Measurements from ENCODE around the gene SLC45A2. TPM values are rescaled to one million over a fixed set of nuclear protein-coding genes. Genes with fewer than 3 reads are reported as not detected.
"Not testable (repeated sequence)": the region's sequence is repeated elsewhere in the genome, so short reads cannot be mapped to it uniquely, and the experiment has no call there.

Gene SLC45A2
- total RNA-seq, 2 experiments from 2014 or later, result not detected

DNA sequence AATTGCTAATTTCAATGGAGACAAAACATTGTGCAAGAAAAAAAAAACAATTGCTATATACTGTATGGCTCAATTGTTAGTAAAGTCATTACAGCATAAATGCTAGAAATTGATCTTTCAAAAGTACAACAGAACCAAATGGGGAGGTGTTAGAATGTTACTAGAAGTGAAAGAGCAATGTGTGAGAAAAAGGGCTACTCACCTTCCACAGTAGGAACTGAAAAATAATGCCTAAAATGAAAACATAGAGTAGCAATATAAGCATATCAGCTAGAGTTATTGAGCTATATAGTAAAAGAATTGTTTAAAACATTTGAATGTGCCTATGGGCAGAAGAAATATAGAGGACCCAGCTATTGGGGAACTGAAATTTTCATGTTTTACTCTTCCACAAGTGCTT is 59.2 kb downstream of the SLC45A2 start:
- no peaks in the 10 kb centered on the region for H3K9me2 ChIP-seq (ENCODE audit: insufficient read depth, low read length)
- TF ChIP-seq CTCF (conservative IDR thresholded peaks at IDR 0.05; ENCODE audit: low read length) (no peak), EZH2phosphoT487 (IDR thresholded peaks at IDR 0.05; ENCODE audit: borderline replicate concordance, low read depth, low read length) (no peak)
- H3K36me3 ChIP-seq (ENCODE audit: insufficient read depth, low read length), result no peaks in the 10 kb centered on the region
- H3K4me3 ChIP-seq (ENCODE audit: low read depth, low read length, poor library complexity, severe bottlenecking), result no peak overlapping the region
- H3K4me2 ChIP-seq (ENCODE audit: low read length), result no peak overlapping the region
- no TSS peak for BruUV-seq (replicated peaks)
- no peak overlapping the region for H2AFZ ChIP-seq (ENCODE audit: low read length)
- H3K27ac ChIP-seq (ENCODE audit: low read depth, low read length, poor library complexity, severe bottlenecking), result no peak overlapping the region
- H3K79me2 ChIP-seq (ENCODE audit: insufficient read depth, low read depth, low read length), result no peaks in the 10 kb centered on the region
- ChIA-PET CTCF (ENCODE audit: unreplicated experiment) (no interaction called here), POLR2A (no interaction called here)
- intact Hi-C loops (cut with micrococcal nuclease; ENCODE audit: unreplicated experiment), result no loop called here
- no peaks in the 10 kb centered on the region for H3K4me1 ChIP-seq (ENCODE audit: insufficient read depth, low read length, poor library complexity, severe bottlenecking)
- H3K9me3 ChIP-seq (ENCODE audit: low read length), result no peaks in the 10 kb centered on the region
- no peak for DNase-seq (ENCODE audit: low spot score)
- no peaks in the 10 kb centered on the region for H4K20me1 ChIP-seq (ENCODE audit: insufficient read depth, low read length)

GRCh38 chr5:33921002-33921401 is 63.5 kb downstream of the SLC45A2 start:
- CTCF ChIA-PET (ENCODE audit: unreplicated experiment), result no interaction called here

DNA sequence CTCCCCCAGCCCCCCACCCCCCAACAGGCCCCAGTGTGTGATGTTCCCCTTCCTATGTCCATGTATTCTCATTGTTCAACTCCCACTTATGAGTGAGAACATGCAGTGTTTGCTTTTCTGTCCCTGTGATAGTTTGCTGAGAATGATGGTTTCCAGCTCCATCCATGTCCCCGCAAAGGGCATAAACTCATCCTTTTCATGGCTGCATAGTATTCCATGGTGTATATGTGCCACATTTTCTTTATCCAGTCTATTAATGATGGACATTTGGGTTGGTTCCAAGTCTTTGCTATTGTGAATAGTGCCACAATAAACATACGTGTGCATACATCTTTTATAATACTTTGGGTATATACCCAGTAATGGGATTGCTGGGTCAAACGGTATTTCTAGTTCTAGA is 69.6 kb downstream of the SLC45A2 start:
- CTCF ChIA-PET (ENCODE audit: unreplicated experiment); H3K4me3 ChIP-seq (ENCODE audit: low read depth, low read length, poor library complexity, severe bottlenecking); H3K79me2 ChIP-seq (ENCODE audit: insufficient read depth, low read depth, low read length); H3K4me2 ChIP-seq (ENCODE audit: low read length); H4K20me1 ChIP-seq (ENCODE audit: insufficient read depth, low read length); intact Hi-C loops (cut with micrococcal nuclease; ENCODE audit: unreplicated experiment); H3K36me3 ChIP-seq (ENCODE audit: insufficient read depth, low read length); H3K27ac ChIP-seq (ENCODE audit: low read depth, low read length, poor library complexity, severe bottlenecking); BruUV-seq (replicated peaks); H3K4me1 ChIP-seq (ENCODE audit: insufficient read depth, low read length, poor library complexity, severe bottlenecking); DNase-seq (ENCODE audit: low spot score); H2AFZ ChIP-seq (ENCODE audit: low read length); H3K9me2 ChIP-seq (ENCODE audit: insufficient read depth, low read length); H3K9me3 ChIP-seq (ENCODE audit: low read length): not testable (repeated sequence)
- POLR2A ChIA-PET, result interaction anchor here (0.6 to 0.7 kb wide), 2 partner anchors 235 to 459 kb away, joined by 3 read pairs; no protein-coding TSS in a partner anchor

More at GRCh38 chr5:33921002-33921401, 63.5 kb downstream of the SLC45A2 start:
- Histone ChIP-seq H3K4me3 (ENCODE audit: low read depth, low read length, poor library complexity, severe bottlenecking) (no peak overlapping the region), H3K9me3 (ENCODE audit: low read length) (no peaks in the 10 kb centered on the region), H3K36me3 (ENCODE audit: insufficient read depth, low read length) (no peaks in the 10 kb centered on the region), H3K79me2 (ENCODE audit: insufficient read depth, low read depth, low read length) (no peaks in the 10 kb centered on the region), H3K9me2 (ENCODE audit: insufficient read depth, low read length) (no peaks in the 10 kb centered on the region), H3K4me1 (ENCODE audit: insufficient read depth, low read length, poor library complexity, severe bottlenecking) (no peaks in the 10 kb centered on the region), H3K4me2 (ENCODE audit: low read length) (no peak overlapping the region), H2AFZ (ENCODE audit: low read length) (no peak overlapping the region), H4K20me1 (ENCODE audit: insufficient read depth, low read length) (no peaks in the 10 kb centered on the region), H3K27ac (ENCODE audit: low read depth, low read length, poor library complexity, severe bottlenecking) (no peak overlapping the region)
- intact Hi-C loops (cut with micrococcal nuclease; ENCODE audit: unreplicated experiment), result no loop called here
- DNase-seq (ENCODE audit: low spot score), result no peak
- POLR2A ChIA-PET, result no interaction called here
- BruUV-seq (replicated peaks), result no TSS peak
- TF ChIP-seq EZH2phosphoT487 (IDR thresholded peaks at IDR 0.05; ENCODE audit: borderline replicate concordance, low read depth, low read length) (no peak), CTCF (conservative IDR thresholded peaks at IDR 0.05; ENCODE audit: low read length) (no peak)

- H3K9me2 ChIP-seq (ENCODE audit: insufficient read depth, low read length); CTCF ChIA-PET (ENCODE audit: unreplicated experiment): not testable (repeated sequence)
Observed at GRCh38 chr5:33906248-33906647, 78.2 kb downstream of the SLC45A2 start.

More at GRCh38 chr5:33906248-33906647, 78.2 kb downstream of the SLC45A2 start:
- H3K4me1 ChIP-seq (ENCODE audit: insufficient read depth, low read length, poor library complexity, severe bottlenecking); intact Hi-C loops (cut with micrococcal nuclease; ENCODE audit: unreplicated experiment); H4K20me1 ChIP-seq (ENCODE audit: insufficient read depth, low read length); H3K79me2 ChIP-seq (ENCODE audit: insufficient read depth, low read depth, low read length); BruUV-seq (replicated peaks); H3K4me3 ChIP-seq (ENCODE audit: low read depth, low read length, poor library complexity, severe bottlenecking); H3K27ac ChIP-seq (ENCODE audit: low read depth, low read length, poor library complexity, severe bottlenecking); H2AFZ ChIP-seq (ENCODE audit: low read length); H3K36me3 ChIP-seq (ENCODE audit: insufficient read depth, low read length); H3K4me2 ChIP-seq (ENCODE audit: low read length): not testable (repeated sequence)
- DNase-seq (ENCODE audit: low spot score), result peak; percentile 22
- POLR2A ChIA-PET, result interaction anchor here (0.6 kb wide), 1 partner anchor 717 kb away, joined by 3 read pairs; no protein-coding TSS in a partner anchor
- peaks cover 11% of the 10 kb centered on the region for H3K9me3 ChIP-seq (ENCODE audit: low read length)
